Coronary artery (tissue), 2 donors: ENCODE data around the gene UNC119B.

Experiments used
- DNase-seq: peaks from one replicate; pipeline ENCODE4 v3.0.0-alpha.2; 2017; ENCODE audit warnings: low spot score
- H3K27ac ChIP-seq, 2 donors: fragments of 200-600 bp; sonication (generic); one replicate each; pipeline ENCODE4 v1.5.1; 2016 to 2019
- H3K4me3 ChIP-seq: fragments of 200-600 bp; sonication (generic); 2 replicates; pipeline ENCODE4 v1.5.1; 2016; ENCODE audit warnings: mild to moderate bottlenecking, moderate library complexity
- CTCF ChIP-seq: fragments of 200-600 bp; sonication (generic); IDR thresholded peaks from one replicate; pipeline ENCODE4 v1.5.1; 2019; ENCODE audit warnings: antibody characterized with exemption

Gene UNC119B

GRCh38 chr12:120710031-120710804 lies at the start of gene UNC119B:
Gene UNC119B, plus strand, starts transcription at chr12:120710458. Its CDS starts 17 bp downstream, at chr12:120710475.
- H3K27ac ChIP-seq: peak within 1 kb of the TSS; percentile 84 to 93
- TF ChIP-seq CTCF: no peak
- DNase-seq: peak; percentile 77

GRCh38 chr12:120661432-120661831 lies 48.8 kb upstream of the UNC119B start:
- no peak overlapping the region for H3K27ac ChIP-seq
- H3K4me3 ChIP-seq: no peak overlapping the region
- TF ChIP-seq CTCF: no peak
- no peak for DNase-seq

More at GRCh38 chr12:120710031-120710804, at the start of gene UNC119B:
- peak within 1 kb of the TSS; percentile 78 for H3K4me3 ChIP-seq

- TF ChIP-seq CTCF: no peak
- DNase-seq: no peak
- no peak overlapping the region for H3K4me3 ChIP-seq
- H3K27ac ChIP-seq: no peak overlapping the region
Observed at GRCh38 chr12:120662879-120663278, 47.4 kb upstream of the UNC119B start.

- DNase-seq: no peak
- no peak overlapping the region for H3K4me3 ChIP-seq
- H3K27ac ChIP-seq: no peak overlapping the region
- TF ChIP-seq CTCF: no peak
Observed at GRCh38 chr12:120663741-120664140, 46.5 kb upstream of the UNC119B start.

- Histone ChIP-seq H3K27ac (no peak overlapping the region), H3K4me3 (no peak overlapping the region)
- DNase-seq: no peak
- TF ChIP-seq CTCF: no peak
Observed at GRCh38 chr12:120666571-120667390, 43.5 kb upstream of the UNC119B start.

GRCh38 chr12:120668091-120668867 lies 42.0 kb upstream of the UNC119B start:
- TF ChIP-seq CTCF: no peak
- H3K27ac ChIP-seq: peak overlapping the region in 1 of 2 donors; percentile 74

More at GRCh38 chr12:120668091-120668867, 42.0 kb upstream of the UNC119B start:
- no peak overlapping the region for H3K4me3 ChIP-seq
- no peak for DNase-seq
